ENCODE data around the gene CCT3.

The CCT3 gene

GRCh38 chr1:156276532-156276931, 61.6 kb downstream of the CCT3 start:
- DNase-seq = no peak

- no peak for DNase-seq
These were observed 67.8 kb downstream of the CCT3 start for GRCh38 chr1:156270314-156270713.

GRCh38 chr1:156268336-156268735, 69.8 kb downstream of the CCT3 start:
- no peak for DNase-seq

GRCh38 chr1:156266051-156266450, 72.0 kb downstream of the CCT3 start:
- DNase-seq = no peak

GRCh38 chr1:156263288-156263655, 74.8 kb downstream of the CCT3 start:
- DNase-seq = no peak

- DNase-seq = no peak
These were observed 75.4 kb downstream of the CCT3 start for GRCh38 chr1:156262461-156263287.

GRCh38 chr1:156260896-156261295, 77.2 kb downstream of the CCT3 start:
- no peak for DNase-seq

- no peak for DNase-seq
These were observed 78.3 kb downstream of the CCT3 start for GRCh38 chr1:156259805-156260204.
